ENCODE data around the gene GM2A. TPM values are rescaled to one million over a fixed set of nuclear protein-coding genes. Genes with fewer than 3 reads are reported as not detected.

Gene GM2A
- total RNA-seq, 1 experiment from 2014 or later, result 90.2 TPM

DNA sequence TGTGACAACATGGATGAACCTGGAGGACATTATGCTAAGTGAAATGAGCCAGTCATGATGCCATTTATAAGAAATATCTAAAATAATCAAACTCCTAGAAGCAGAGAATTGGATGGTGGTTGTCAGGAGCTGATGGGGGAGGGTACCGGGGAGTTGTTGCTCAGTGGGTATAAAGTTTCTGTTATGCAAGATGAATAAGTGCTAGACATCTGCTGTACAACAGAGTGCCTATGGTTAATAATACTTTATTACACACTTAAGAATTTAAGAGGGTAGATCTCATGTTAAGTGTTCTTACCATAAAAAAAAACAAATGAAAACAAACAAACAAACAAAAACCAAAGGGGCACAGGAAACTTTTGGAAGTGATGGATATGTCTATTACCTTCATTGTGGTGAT, 16.1 kb upstream of the GM2A start:
- Histone ChIP-seq H2AFZ (ENCODE audit: low read length) (no peak overlapping the region), H3K9me2 (replicated peaks; ENCODE audit: low read length) (no peaks in the 10 kb centered on the region), H3K36me3 (ENCODE audit: low read depth, low read length) (no peaks in the 10 kb centered on the region), H3K79me2 (ENCODE audit: low read length) (no peaks in the 10 kb centered on the region), H3K27me3 (ENCODE audit: low read length) (no peaks in the 10 kb centered on the region), H3K4me2 (ENCODE audit: low read length) (no peak overlapping the region), H3F3A (ENCODE audit: low read length, unreplicated experiment) (no peaks in the 10 kb centered on the region), H3K4me1 (ENCODE audit: insufficient read depth, low read length) (peaks cover 5% of the 10 kb centered on the region), H3K9me3 (ENCODE audit: low read length) (no peaks in the 10 kb centered on the region), H3K27ac (ENCODE audit: low read length) (no peak overlapping the region), H4K20me1 (ENCODE audit: low read length) (no peaks in the 10 kb centered on the region), H3K9ac (ENCODE audit: low read length) (no peak overlapping the region), H3K4me3 (ENCODE audit: low read length) (no peak overlapping the region)
- TF ChIP-seq, protein P1, sequence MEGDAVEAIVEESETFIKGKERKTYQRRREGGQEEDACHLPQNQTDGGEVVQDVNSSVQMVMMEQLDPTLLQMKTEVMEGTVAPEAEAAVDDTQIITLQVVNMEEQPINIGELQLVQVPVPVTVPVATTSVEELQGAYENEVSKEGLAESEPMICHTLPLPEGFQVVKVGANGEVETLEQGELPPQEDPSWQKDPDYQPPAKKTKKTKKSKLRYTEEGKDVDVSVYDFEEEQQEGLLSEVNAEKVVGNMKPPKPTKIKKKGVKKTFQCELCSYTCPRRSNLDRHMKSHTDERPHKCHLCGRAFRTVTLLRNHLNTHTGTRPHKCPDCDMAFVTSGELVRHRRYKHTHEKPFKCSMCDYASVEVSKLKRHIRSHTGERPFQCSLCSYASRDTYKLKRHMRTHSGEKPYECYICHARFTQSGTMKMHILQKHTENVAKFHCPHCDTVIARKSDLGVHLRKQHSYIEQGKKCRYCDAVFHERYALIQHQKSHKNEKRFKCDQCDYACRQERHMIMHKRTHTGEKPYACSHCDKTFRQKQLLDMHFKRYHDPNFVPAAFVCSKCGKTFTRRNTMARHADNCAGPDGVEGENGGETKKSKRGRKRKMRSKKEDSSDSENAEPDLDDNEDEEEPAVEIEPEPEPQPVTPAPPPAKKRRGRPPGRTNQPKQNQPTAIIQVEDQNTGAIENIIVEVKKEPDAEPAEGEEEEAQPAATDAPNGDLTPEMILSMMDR (conservative IDR thresholded peaks at IDR 0.05; ENCODE audit: low read depth, low read length), result no peak
- TF ChIP-seq EZH2 (IDR thresholded peaks at IDR 0.05; ENCODE audit: low read length, unreplicated experiment) (no peak), EZH2phosphoT487 (IDR thresholded peaks at IDR 0.05; ENCODE audit: borderline replicate concordance, low read length) (no peak)
- no peak for ATAC-seq
- intact Hi-C loops (cut with micrococcal nuclease), result loop anchor here (5.0 kb wide), 1 partner anchor 70 kb away; no protein-coding TSS in a partner anchor
- ChIA-PET POLR2A (ENCODE audit: unreplicated experiment) (no interaction called here), CTCF (no interaction called here)
- no TSS peak for BruUV-seq (replicated peaks)
- DNase-seq, result no peak

DNA sequence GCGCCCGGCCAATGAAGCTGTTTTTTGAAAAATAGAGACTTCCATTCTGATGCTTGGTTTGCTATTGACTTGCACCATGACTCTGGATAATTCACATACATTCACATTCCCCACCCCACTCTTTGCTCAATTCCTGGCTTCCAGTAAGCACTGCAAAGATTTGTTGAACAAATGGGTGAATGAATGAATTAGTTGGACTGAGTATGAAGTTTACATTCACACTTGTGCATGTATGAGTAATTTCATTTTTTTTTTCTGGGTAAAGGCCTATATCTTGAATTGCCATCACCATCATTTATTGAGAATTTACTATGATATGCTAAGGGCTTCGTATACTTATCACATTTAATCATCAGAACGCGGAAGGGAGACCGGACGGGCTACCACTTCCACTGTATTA, 15.3 kb upstream of the GM2A start:
- no TSS peak for BruUV-seq (replicated peaks)
- no peak for ATAC-seq
- DNase-seq, result no peak
- H3K9ac ChIP-seq (ENCODE audit: low read length), result no peak overlapping the region
- H3K4me2 ChIP-seq (ENCODE audit: low read length), result no peak overlapping the region
- intact Hi-C loops (cut with micrococcal nuclease), result loop anchor here (2.0 to 5.0 kb wide), 2 partner anchors 70 to 79 kb away; no protein-coding TSS in a partner anchor
- no peaks in the 10 kb centered on the region for H3K27me3 ChIP-seq (ENCODE audit: low read length)
- no peaks in the 10 kb centered on the region for H3K9me2 ChIP-seq (replicated peaks; ENCODE audit: low read length)
- no peak overlapping the region for H3K4me3 ChIP-seq (ENCODE audit: low read length)
- no peaks in the 10 kb centered on the region for H3F3A ChIP-seq (ENCODE audit: low read length, unreplicated experiment)
- H3K36me3 ChIP-seq (ENCODE audit: low read depth, low read length), result no peaks in the 10 kb centered on the region
- H3K79me2 ChIP-seq (ENCODE audit: low read length), result no peaks in the 10 kb centered on the region
- no peaks in the 10 kb centered on the region for H3K9me3 ChIP-seq (ENCODE audit: low read length)
- H3K27ac ChIP-seq (ENCODE audit: low read length), result no peak overlapping the region
- no peaks in the 10 kb centered on the region for H4K20me1 ChIP-seq (ENCODE audit: low read length)
- H3K4me1 ChIP-seq (ENCODE audit: insufficient read depth, low read length), result peaks cover 5% of the 10 kb centered on the region
- no peak overlapping the region for H2AFZ ChIP-seq (ENCODE audit: low read length)
- ChIA-PET CTCF (no interaction called here), POLR2A (ENCODE audit: unreplicated experiment) (interaction anchor here (0.6 kb wide), 1 partner anchor 347 kb away, joined by 4 read pairs; no protein-coding TSS in a partner anchor)
- TF ChIP-seq, protein P1 (conservative IDR thresholded peaks at IDR 0.05; ENCODE audit: low read depth, low read length), result no peak
- TF ChIP-seq EZH2phosphoT487 (IDR thresholded peaks at IDR 0.05; ENCODE audit: borderline replicate concordance, low read length) (no peak), EZH2 (IDR thresholded peaks at IDR 0.05; ENCODE audit: low read length, unreplicated experiment) (no peak)

DNA sequence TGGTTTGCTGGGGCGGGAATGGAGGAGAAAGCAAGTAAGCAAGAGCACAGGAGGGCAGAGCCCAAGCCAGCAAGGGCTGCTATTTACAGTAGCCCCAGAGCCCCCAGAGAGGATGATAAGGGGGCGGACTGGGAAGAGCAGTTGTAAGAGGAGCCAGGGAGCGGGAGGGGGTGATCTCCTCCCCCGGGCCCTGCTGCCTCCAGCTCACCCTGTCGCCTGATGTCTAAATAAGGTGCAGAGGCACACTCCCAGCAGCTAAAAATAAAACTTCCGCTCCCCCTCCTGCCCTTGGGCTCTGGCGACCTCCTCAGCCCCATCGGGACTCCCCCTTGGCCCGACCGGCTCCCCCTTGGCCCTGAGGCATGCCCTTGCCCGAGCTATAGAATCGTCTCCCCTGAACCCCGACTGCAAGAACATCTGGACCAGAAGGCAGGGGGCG, 14.7 kb upstream of the GM2A start:
- no peak for DNase-seq
- no peaks in the 10 kb centered on the region for H3K36me3 ChIP-seq (ENCODE audit: low read depth, low read length)
- intact Hi-C loops (cut with micrococcal nuclease), result loop anchor here (2.0 to 5.0 kb wide), 2 partner anchors 71 to 78 kb away; no protein-coding TSS in a partner anchor
- ATAC-seq, result no peak
- H3K4me2 ChIP-seq (ENCODE audit: low read length), result no peak overlapping the region
- H3K27ac ChIP-seq (ENCODE audit: low read length), result no peak overlapping the region
- TF ChIP-seq EZH2phosphoT487 (IDR thresholded peaks at IDR 0.05; ENCODE audit: borderline replicate concordance, low read length), result no peak
- no peak for TF ChIP-seq EZH2 (IDR thresholded peaks at IDR 0.05; ENCODE audit: low read length, unreplicated experiment)
- TF ChIP-seq, protein P1 (conservative IDR thresholded peaks at IDR 0.05; ENCODE audit: low read depth, low read length), result no peak
- no TSS peak for BruUV-seq (replicated peaks)
- H4K20me1 ChIP-seq (ENCODE audit: low read length), result no peaks in the 10 kb centered on the region
- no peaks in the 10 kb centered on the region for H3F3A ChIP-seq (ENCODE audit: low read length, unreplicated experiment)
- H3K79me2 ChIP-seq (ENCODE audit: low read length), result no peaks in the 10 kb centered on the region
- H3K9ac ChIP-seq (ENCODE audit: low read length), result no peak overlapping the region
- no peak overlapping the region for H3K4me3 ChIP-seq (ENCODE audit: low read length)
- H3K9me3 ChIP-seq (ENCODE audit: low read length), result no peaks in the 10 kb centered on the region
- ChIA-PET CTCF (interaction anchor here (0.7 to 1.2 kb wide), 4 partner anchors 50 to 214 kb away, joined by 3 to 9 read pairs (median 6); no protein-coding TSS in a partner anchor), POLR2A (ENCODE audit: unreplicated experiment) (interaction anchor here (0.6 kb wide), 1 partner anchor 347 kb away, joined by 4 read pairs; no protein-coding TSS in a partner anchor)
- no peak overlapping the region for H2AFZ ChIP-seq (ENCODE audit: low read length)
- no peaks in the 10 kb centered on the region for H3K9me2 ChIP-seq (replicated peaks; ENCODE audit: low read length)
- H3K27me3 ChIP-seq (ENCODE audit: low read length), result no peaks in the 10 kb centered on the region
- peaks cover 5% of the 10 kb centered on the region for H3K4me1 ChIP-seq (ENCODE audit: insufficient read depth, low read length)
